CD4-positive, alpha-beta memory T cell (primary cell): ENCODE results near the gene WBP2. TPM values are rescaled to one million over a fixed set of nuclear protein-coding genes. Genes with fewer than 3 reads are reported as not detected.
A peak's percentile ranks its signal among the peaks of the same experiment; 100 is the strongest.

Experiments used
- CTCF ChIA-PET: fragments of 350-600 bp; sonication (Branson Sonifier 250); formaldehyde crosslinking; loops from one replicate; lab custom pipeline; 2021; ENCODE audit warnings: inconsistent platforms; ENCODE audit not compliant: partially characterized antibody; lab: Charles Lee
- POLR2A ChIA-PET: fragments of 350-600 bp; sonication (Branson Sonifier 250); formaldehyde crosslinking; loops from one replicate; lab custom pipeline; 2021; ENCODE audit not compliant: partially characterized antibody; lab: Charles Lee
- DNase-seq, 5 donors: peaks; one replicate each; pipeline versions ENCODE4 v3.0.0 to v3.0.0-alpha.2; 2020 to 2022; ENCODE audit warnings: mixed read lengths in 1 of 5
- H3K27ac ChIP-seq: one replicate; pipeline ENCODE4 v1.7.0; 2013; ENCODE audit warnings: low read depth, low read length
- H3K27me3 ChIP-seq: 2 replicates; pipeline ENCODE4 v1.7.0; 2013; ENCODE audit warnings: mild to moderate bottlenecking, low read length, moderate library complexity; ENCODE audit not compliant: insufficient read depth
- H3K36me3 ChIP-seq: 2 replicates; pipeline ENCODE4 v1.7.0; 2013; ENCODE audit warnings: mild to moderate bottlenecking, low read length, moderate library complexity; ENCODE audit not compliant: insufficient read depth
- H3K4me1 ChIP-seq: 2 replicates; pipeline ENCODE4 v1.7.0; 2013; ENCODE audit warnings: mild to moderate bottlenecking, low read length, moderate library complexity; ENCODE audit not compliant: insufficient read depth
- H3K4me3 ChIP-seq, 2 donors: one replicate each; pipeline ENCODE4 v1.7.0; 2013; ENCODE audit warnings: low read length in 2 of 2, mild to moderate bottlenecking in 1 of 2
- H3K9me3 ChIP-seq, 2 donors: one replicate each; pipeline ENCODE4 v1.7.0; 2013; ENCODE audit warnings: low read length in 2 of 2, control low read depth in 1 of 2; ENCODE audit not compliant: control insufficient read depth in 1 of 2
- H3K27ac Mint-ChIP-seq, 7 donors: one replicate each; pipeline ENCODE4 v1.8.0; 2020 to 2021; ENCODE audit warnings: mixed read lengths in 7 of 7, mild to moderate bottlenecking in 6 of 7, inconsistent platforms in 3 of 7, moderate library complexity in 3 of 7
- H3K27me3 Mint-ChIP-seq, 2 donors: one replicate each; pipeline ENCODE4 v1.8.0; 2020 to 2021; ENCODE audit warnings: mixed read lengths in 2 of 2
- H3K36me3 Mint-ChIP-seq, 2 donors: one replicate each; pipeline ENCODE4 v1.8.0; 2020 to 2021; ENCODE audit warnings: mixed read lengths in 2 of 2, inconsistent platforms in 1 of 2, mild to moderate bottlenecking in 1 of 2
- H3K4me1 Mint-ChIP-seq, 4 donors: one replicate each; pipeline ENCODE4 v1.8.0; 2020 to 2021; ENCODE audit warnings: mixed read lengths in 4 of 4, mild to moderate bottlenecking in 1 of 4
- H3K4me3 Mint-ChIP-seq, 8 donors: one replicate each; pipeline ENCODE4 v1.8.0; 2020 to 2021; ENCODE audit warnings: mixed read lengths in 8 of 8, mild to moderate bottlenecking in 7 of 8, moderate library complexity in 6 of 8, inconsistent platforms in 3 of 8
- H3K9me3 Mint-ChIP-seq, 8 donors: one replicate each; pipeline ENCODE4 v1.8.0; 2020 to 2021; ENCODE audit warnings: mixed read lengths in 8 of 8, mild to moderate bottlenecking in 5 of 8, inconsistent platforms in 3 of 8, moderate library complexity in 1 of 8
- intact Hi-C: fragments of 100-400 bp; cut with micrococcal nuclease; formaldehyde crosslinking; loops from one replicate; pipeline ENCODE4 v1.15.1; 2023
- polyA plus RNA-seq, 2 donors: library from polyadenylated mRNA; unstranded; fragments of 300-500 nt; fragmentation: Illumina TruSeq; gene quantifications; one replicate each; pipeline ENCODE4 v1.2.3, GENCODE V29; 2021
- total RNA-seq, 2 experiments: library from RNA; stranded (reverse); gene quantifications; one replicate each; pipeline ENCODE4 v1.2.3, GENCODE V29; 2021

WBP2 gene
- total and polyA plus RNA-seq, 4 experiments from 2014 or later = 80.3 to 160 (median 143) TPM

DNA sequence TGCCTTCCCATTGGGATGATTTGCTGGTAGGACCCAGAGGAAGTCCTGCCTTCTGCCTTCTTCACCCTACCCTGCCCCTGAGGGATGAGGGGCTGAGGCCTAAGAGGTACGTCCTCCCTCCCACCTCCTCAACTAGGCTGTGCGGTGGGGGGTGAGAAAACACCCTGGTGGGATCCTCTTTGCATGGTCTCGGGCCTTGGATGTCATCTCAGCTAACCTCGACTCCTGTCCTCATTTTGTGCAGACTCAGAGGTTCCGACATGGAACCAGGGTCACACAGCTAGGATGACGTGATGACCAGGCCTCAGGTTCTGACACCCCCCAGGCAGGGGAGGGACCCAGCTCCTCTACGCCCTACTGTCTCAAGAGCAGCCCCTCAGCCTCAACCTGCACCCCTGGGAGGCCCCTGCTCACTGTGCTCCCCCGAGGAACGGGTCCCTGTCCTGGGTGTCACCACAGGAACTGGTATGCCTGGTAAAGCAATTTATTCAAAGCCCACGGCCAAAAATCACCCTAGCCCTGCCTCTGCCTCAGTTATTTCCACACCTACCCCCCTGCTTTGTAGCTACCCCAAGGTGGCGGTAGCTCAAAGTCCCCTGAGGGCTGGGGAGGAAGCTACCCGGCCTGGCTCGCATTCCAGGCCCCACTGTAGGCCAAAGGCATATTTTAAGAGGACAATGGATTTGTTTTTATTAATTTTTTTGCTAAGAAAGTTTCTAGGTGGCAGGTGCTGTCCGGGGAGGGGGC, 28.4 kb downstream of the WBP2 start:
- Mint-ChIP-seq H3K27me3 (no peaks in the 10 kb centered on the region), H3K36me3 (peaks cover 4 to 33% of the 10 kb centered on the region in 2 donors), H3K4me3 (no peak overlapping the region), H3K4me1 (peaks cover 6 to 24% (median 16%) of the 10 kb centered on the region in 4 donors), H3K27ac (peak overlapping the region in 5 of 7 donors; percentile 22 to 70 (median 44)), H3K9me3 (no peaks in the 10 kb centered on the region)
- Histone ChIP-seq H3K27me3 (no peaks in the 10 kb centered on the region), H3K4me3 (no peak overlapping the region), H3K4me1 (peaks cover 26% of the 10 kb centered on the region), H3K9me3 (no peaks in the 10 kb centered on the region), H3K27ac (peak overlapping the region; percentile 59), H3K36me3 (peaks cover 28% of the 10 kb centered on the region)
- CTCF ChIA-PET = interaction anchor here (0.7 to 3.9 kb wide), 15 partner anchors 8 to 78 kb away, joined by 3 to 25 read pairs (median 5); partner anchors contain the start of genes GALK1, MRPL38 and UNK
- DNase-seq = no peak
- intact Hi-C loops = loop anchor here (1.0 kb wide), 2 partner anchors 41 to 62 kb away; no protein-coding TSS in a partner anchor
- POLR2A ChIA-PET = interaction anchor here (0.9 to 26.2 kb wide), 9 partner anchors 18 to 160 kb away, joined by 3 to 556 read pairs (median 11); partner anchors contain the start of genes GALK1, RECQL5, SAP30BP and UNC13D

DNA sequence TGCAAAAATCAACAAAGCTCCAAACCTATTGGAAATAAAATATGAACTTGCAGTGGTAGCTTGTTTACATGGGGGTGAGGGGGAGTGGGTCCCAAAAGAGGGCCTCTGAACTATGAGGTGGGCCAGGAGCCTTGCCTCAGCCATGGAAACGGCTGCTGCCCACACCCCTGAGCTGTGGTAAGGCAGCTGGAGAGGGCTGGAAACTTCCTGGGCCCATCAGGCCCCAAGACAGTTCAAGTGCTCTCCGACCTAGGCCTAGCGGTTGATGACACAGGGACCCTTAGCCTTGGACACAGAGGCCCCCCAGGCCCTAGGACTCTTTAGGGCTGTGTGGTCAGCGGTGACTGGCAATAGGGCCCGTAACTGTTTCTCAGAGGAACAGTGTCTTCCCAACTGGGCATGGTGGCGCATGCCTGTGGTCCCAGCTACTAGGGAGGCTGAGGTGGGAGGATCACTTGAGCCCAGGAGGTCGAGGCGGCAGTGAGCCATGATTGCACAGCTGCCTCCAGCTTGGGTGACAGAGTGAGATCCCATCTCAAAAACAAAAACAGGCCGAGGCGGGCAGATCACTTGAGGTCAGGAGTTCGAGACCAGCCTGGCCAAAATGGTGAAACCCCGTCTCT, 29.3 kb downstream of the WBP2 start:
- Mint-ChIP-seq H3K36me3 (peaks cover 10 to 39% of the 10 kb centered on the region in 2 donors), H3K27me3 (no peaks in the 10 kb centered on the region), H3K9me3 (no peaks in the 10 kb centered on the region), H3K4me1 (peaks cover 14 to 29% (median 22%) of the 10 kb centered on the region in 4 donors), H3K4me3 (no peak overlapping the region), H3K27ac (peak overlapping the region in 3 of 7 donors; percentile 43 to 51 (median 47))
- intact Hi-C loops = no loop called here
- CTCF ChIA-PET = interaction anchor here (1.0 to 3.9 kb wide), 12 partner anchors 11 to 75 kb away, joined by 3 to 25 read pairs (median 6); partner anchors contain the start of genes GALK1, TRIM65 and UNK
- no peak overlapping the region for H3K27ac ChIP-seq
- H3K27me3 ChIP-seq = no peaks in the 10 kb centered on the region
- no peak for DNase-seq
- H3K4me1 ChIP-seq = peaks cover 33% of the 10 kb centered on the region
- POLR2A ChIA-PET = interaction anchor here (0.7 to 26.2 kb wide), 9 partner anchors 9 to 72 kb away, joined by 3 to 556 read pairs (median 11); partner anchors contain the start of genes GALK1, UNC13D, UNK and WBP2
- no peaks in the 10 kb centered on the region for H3K9me3 ChIP-seq
- peaks cover 32% of the 10 kb centered on the region for H3K36me3 ChIP-seq
- H3K4me3 ChIP-seq = no peak overlapping the region

DNA sequence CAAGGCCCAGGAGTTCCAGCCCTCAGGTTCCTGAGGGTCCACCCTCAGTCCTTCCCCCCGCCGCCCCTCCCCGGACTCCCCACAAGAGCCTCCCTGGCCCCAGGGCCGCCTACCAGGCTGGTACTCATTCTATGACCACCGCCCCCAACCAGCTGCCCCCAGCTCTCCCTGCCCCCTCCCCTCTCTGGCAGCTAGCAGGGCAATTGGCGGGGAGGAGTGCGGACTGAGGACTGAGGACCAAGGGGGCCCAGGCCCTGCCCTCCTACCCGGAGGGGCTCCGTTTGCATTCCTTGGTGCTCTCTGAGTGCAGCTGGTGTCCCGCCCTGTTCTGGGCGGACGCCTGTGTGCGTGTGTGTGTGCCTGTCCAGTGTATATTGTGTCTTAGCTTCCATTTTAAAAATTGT, 30.0 kb downstream of the WBP2 start:
- no peaks in the 10 kb centered on the region for H3K27me3 Mint-ChIP-seq
- DNase-seq = no peak
- Histone ChIP-seq H3K27ac (no peak overlapping the region), H3K36me3 (peaks cover 26% of the 10 kb centered on the region), H3K4me3 (no peak overlapping the region), H3K4me1 (peaks cover 33% of the 10 kb centered on the region), H3K9me3 (no peaks in the 10 kb centered on the region), H3K27me3 (no peaks in the 10 kb centered on the region)
- intact Hi-C loops = no loop called here
- peak overlapping the region in 1 of 7 donors; percentile 41 for H3K27ac Mint-ChIP-seq
- H3K9me3 Mint-ChIP-seq = no peaks in the 10 kb centered on the region
- H3K4me1 Mint-ChIP-seq = peaks cover 14 to 30% (median 23%) of the 10 kb centered on the region in 4 donors
- ChIA-PET CTCF (interaction anchor here (1.0 to 3.9 kb wide), 8 partner anchors 10 to 72 kb away, joined by 3 to 25 read pairs (median 13); partner anchors contain the start of genes GALK1, TRIM65 and UNK), POLR2A (interaction anchor here (0.7 to 26.2 kb wide), 8 partner anchors 8 to 72 kb away, joined by 3 to 556 read pairs (median 6); partner anchors contain the start of genes UNC13D, UNK and WBP2)
- H3K36me3 Mint-ChIP-seq = peaks cover 13 to 37% of the 10 kb centered on the region in 2 donors
- H3K4me3 Mint-ChIP-seq = no peak overlapping the region

DNA sequence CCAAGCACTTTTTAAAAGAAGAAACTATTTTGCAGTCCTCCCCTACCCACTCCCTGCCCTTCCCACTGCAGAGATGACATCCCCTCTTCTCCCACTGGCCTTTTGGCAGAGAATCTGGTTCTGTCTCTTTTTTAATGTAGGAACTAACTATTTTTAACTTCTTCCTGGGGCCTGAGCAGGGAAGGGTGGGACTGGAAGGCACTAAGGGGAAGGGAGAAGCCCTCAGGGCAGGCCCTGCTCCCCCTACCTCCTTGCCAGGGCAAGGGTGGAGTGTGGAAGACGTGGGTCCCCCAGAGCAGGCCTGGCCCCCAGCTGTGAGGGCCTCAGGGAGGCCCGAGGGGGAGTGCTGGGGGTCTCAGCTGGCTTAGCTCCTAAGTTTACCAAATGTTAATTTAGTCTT, 30.5 kb downstream of the WBP2 start:
- Histone ChIP-seq H3K9me3 (no peaks in the 10 kb centered on the region), H3K36me3 (peaks cover 22% of the 10 kb centered on the region), H3K27me3 (no peaks in the 10 kb centered on the region), H3K4me3 (no peak overlapping the region), H3K4me1 (peaks cover 33% of the 10 kb centered on the region), H3K27ac (no peak overlapping the region)
- CTCF ChIA-PET = interaction anchor here (1.2 to 3.1 kb wide), 4 partner anchors 23 to 72 kb away, joined by 4 to 20 read pairs (median 12); partner anchors contain the start of genes GALK1, TRIM65 and UNK
- Mint-ChIP-seq H3K4me3 (no peak overlapping the region), H3K4me1 (peaks cover 14 to 30% (median 23%) of the 10 kb centered on the region in 4 donors), H3K36me3 (peaks cover 16 to 37% of the 10 kb centered on the region in 2 donors), H3K9me3 (no peaks in the 10 kb centered on the region), H3K27ac (peak overlapping the region in 2 of 7 donors; percentile 22 to 59), H3K27me3 (no peaks in the 10 kb centered on the region)
- POLR2A ChIA-PET = interaction anchor here (0.7 to 26.2 kb wide), 8 partner anchors 8 to 71 kb away, joined by 3 to 556 read pairs (median 6); partner anchors contain the start of genes UNC13D, UNK and WBP2
- DNase-seq = no peak
- intact Hi-C loops = no loop called here

DNA sequence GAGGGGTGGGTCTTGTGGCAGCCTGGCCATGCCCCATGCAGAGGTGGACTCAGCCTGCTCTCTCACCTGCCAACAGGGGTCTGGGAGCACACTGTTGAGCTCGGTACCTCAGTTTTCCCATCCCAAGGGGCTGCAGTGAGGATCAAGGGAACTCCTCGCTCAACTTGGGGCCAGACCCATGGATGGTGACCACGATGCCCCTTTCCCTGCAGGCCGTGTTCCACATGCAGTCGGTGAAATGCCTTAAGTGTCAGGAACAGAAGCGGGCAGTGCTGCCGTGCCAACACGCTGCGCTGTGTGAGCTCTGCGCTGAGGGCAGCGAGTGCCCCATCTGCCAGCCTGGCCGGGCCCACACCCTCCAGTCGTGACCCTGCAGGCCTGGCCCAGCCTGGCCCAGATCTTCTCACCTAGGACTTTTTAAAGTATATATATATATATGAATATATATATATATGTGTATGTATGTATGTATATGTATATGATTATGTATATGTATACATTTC, 31.0 kb downstream of the WBP2 start:
- CTCF ChIA-PET = interaction anchor here (1.2 to 2.2 kb wide), 3 partner anchors 23 to 60 kb away, joined by 3 to 6 read pairs (median 5); partner anchors contain the start of gene GALK1
- H3K27ac Mint-ChIP-seq = peak overlapping the region in 3 of 7 donors; percentile 42 to 75 (median 59)

DNA sequence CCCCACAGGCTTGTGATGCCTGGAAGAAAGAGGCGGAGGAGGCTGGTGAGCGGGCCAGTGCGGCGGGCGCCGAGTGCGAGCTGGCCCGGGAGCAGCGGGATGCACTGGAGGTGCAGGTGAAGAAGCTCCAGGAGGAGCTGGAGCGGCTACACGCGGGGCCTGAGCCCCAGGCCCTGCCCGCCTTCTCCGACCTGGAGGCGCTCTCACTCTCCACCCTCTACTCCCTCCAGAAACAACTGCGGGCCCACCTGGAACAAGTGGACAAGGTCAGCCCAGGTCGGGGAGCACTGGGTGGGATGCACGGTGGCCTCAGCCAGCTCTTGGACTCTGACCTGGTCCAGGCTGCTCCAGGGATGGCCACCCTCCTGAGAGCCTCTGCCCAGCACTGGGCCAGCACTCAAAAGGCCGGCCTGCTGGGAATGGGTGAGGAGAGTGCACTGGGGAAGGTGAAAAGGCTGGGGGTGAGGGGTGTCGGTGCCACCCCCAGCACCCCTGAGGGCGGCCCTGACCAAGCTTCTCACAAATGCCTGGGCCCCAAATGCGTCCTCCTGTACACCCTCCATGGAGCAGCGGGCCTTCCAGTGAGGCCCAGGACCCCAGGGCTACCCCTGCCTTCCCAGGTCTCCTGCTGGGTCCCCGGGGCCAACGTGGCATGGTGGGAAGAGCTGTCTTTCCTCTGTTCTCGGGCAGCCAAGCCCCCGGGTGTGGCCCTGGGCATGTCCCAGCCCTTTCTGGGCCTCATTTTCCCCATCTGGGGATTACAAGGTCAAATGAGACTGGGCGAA, 31.7 kb downstream of the WBP2 start:
- Histone ChIP-seq H3K36me3 (peaks cover 28% of the 10 kb centered on the region), H3K27ac (no peak overlapping the region), H3K4me1 (peaks cover 33% of the 10 kb centered on the region), H3K9me3 (no peaks in the 10 kb centered on the region), H3K27me3 (no peaks in the 10 kb centered on the region), H3K4me3 (no peak overlapping the region)
- intact Hi-C loops = no loop called here
- ChIA-PET CTCF (interaction anchor here (1.2 to 2.2 kb wide), 4 partner anchors 9 to 59 kb away, joined by 3 to 6 read pairs (median 5); partner anchors contain the start of gene GALK1), POLR2A (interaction anchor here (0.9 to 11.9 kb wide), 14 partner anchors 10 to 70 kb away, joined by 3 to 140 read pairs (median 6); partner anchors contain the start of genes GALK1, UNC13D, UNK and WBP2)
- no peak for DNase-seq
- H3K9me3 Mint-ChIP-seq = no peaks in the 10 kb centered on the region
- peaks cover 14 to 30% (median 23%) of the 10 kb centered on the region in 4 donors for H3K4me1 Mint-ChIP-seq
- peak overlapping the region in 3 of 7 donors; percentile 42 to 75 (median 42) for H3K27ac Mint-ChIP-seq
- H3K36me3 Mint-ChIP-seq = peaks cover 26 to 46% of the 10 kb centered on the region in 2 donors
- H3K27me3 Mint-ChIP-seq = no peaks in the 10 kb centered on the region
- H3K4me3 Mint-ChIP-seq = no peak overlapping the region

More for the DNA sequence above, 31.0 kb downstream of the WBP2 start:
- no peaks in the 10 kb centered on the region for H3K27me3 Mint-ChIP-seq
- no peak for DNase-seq
- Histone ChIP-seq H3K27ac (no peak overlapping the region), H3K36me3 (peaks cover 24% of the 10 kb centered on the region), H3K9me3 (no peaks in the 10 kb centered on the region), H3K27me3 (no peaks in the 10 kb centered on the region), H3K4me3 (no peak overlapping the region), H3K4me1 (peaks cover 33% of the 10 kb centered on the region)
- H3K4me3 Mint-ChIP-seq = no peak overlapping the region
- POLR2A ChIA-PET = interaction anchor here (1.0 to 26.2 kb wide), 11 partner anchors 9 to 71 kb away, joined by 3 to 556 read pairs (median 6); partner anchors contain the start of genes GALK1, UNC13D, UNK and WBP2
- H3K4me1 Mint-ChIP-seq = peaks cover 14 to 30% (median 24%) of the 10 kb centered on the region in 4 donors
- intact Hi-C loops = no loop called here
- peaks cover 20 to 41% of the 10 kb centered on the region in 2 donors for H3K36me3 Mint-ChIP-seq
- H3K9me3 Mint-ChIP-seq = no peaks in the 10 kb centered on the region
